GM12801 (cell line): ENCODE results near the gene SYNE1.

Experiments
- TF ChIP-seq, protein P1 (sequence below): IDR thresholded peaks from one replicate; pipeline ENCODE4 v1.5.1; 2011; ENCODE audit warnings: control low read depth; ENCODE audit not compliant: insufficient read length; ENCODE audit errors: extremely low read depth

The SYNE1 gene

DNA sequence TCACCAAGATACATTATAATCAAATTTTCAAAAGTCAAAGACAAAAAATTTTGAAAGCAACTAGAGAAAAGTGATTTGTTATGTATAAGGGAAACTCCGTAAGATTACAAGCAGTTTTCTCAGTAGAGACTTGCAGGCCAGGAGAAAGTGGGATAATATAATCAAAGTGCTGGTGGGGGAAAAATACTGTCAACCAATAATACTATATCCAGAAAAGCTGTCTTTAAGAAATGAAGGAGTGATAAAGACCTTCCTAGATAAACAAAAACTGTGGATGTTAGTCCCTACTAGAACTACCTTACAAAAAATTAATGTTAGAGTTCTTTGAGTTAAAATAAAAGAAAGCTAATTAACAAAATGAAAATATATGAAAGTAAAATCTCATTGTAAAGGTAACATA is 79.7 kb downstream of the SYNE1 start:
- TF ChIP-seq, protein P1, sequence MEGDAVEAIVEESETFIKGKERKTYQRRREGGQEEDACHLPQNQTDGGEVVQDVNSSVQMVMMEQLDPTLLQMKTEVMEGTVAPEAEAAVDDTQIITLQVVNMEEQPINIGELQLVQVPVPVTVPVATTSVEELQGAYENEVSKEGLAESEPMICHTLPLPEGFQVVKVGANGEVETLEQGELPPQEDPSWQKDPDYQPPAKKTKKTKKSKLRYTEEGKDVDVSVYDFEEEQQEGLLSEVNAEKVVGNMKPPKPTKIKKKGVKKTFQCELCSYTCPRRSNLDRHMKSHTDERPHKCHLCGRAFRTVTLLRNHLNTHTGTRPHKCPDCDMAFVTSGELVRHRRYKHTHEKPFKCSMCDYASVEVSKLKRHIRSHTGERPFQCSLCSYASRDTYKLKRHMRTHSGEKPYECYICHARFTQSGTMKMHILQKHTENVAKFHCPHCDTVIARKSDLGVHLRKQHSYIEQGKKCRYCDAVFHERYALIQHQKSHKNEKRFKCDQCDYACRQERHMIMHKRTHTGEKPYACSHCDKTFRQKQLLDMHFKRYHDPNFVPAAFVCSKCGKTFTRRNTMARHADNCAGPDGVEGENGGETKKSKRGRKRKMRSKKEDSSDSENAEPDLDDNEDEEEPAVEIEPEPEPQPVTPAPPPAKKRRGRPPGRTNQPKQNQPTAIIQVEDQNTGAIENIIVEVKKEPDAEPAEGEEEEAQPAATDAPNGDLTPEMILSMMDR = no peak

DNA sequence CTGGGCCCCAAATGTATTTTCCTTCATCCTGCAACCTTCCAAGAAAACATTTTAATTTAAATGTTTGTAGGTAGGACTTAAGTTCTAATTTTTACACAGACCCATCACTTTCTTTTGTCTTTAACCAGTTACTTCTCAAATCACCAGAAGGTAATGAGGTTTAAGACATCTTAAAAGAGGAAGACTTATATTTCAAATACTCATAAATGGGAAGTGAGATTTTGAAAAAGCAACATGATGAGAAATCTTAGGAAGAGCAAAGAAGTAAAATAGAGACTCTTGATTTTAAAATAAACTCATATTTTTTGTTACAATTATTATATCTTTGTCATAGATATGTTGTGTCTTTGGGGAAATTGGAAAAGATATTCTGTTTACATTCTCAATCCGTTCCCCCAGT is 82.3 kb downstream of the SYNE1 start:
- TF ChIP-seq, protein P1 = no peak

DNA sequence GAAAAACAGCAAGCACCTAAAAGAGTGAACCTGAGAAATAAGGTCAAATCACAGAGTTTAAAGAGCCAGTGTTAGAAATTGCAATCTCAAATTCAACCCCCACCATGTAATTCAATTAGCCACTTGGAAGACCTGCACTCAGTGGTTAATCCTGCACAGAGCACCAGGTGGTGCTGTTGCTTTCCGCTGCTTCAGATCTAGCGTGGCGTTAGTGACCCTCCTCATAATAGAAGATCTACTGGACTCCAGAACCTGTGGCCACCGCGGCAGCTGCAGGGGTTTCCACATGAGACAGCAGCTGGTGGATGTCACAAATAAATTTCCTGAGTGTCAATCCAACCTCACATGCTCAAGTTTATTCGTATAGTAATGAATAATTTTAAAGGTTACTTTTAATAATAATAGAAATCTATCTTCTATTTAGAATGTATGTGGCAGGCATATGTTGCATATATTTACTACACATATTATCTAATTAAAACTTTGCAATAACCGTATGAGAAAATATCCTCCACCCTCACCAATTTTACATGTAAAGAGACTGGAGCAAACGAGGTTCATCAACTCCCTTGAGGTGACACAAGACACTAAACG is 84.4 kb downstream of the SYNE1 start:
- TF ChIP-seq, protein P1 = peak; percentile 34

DNA sequence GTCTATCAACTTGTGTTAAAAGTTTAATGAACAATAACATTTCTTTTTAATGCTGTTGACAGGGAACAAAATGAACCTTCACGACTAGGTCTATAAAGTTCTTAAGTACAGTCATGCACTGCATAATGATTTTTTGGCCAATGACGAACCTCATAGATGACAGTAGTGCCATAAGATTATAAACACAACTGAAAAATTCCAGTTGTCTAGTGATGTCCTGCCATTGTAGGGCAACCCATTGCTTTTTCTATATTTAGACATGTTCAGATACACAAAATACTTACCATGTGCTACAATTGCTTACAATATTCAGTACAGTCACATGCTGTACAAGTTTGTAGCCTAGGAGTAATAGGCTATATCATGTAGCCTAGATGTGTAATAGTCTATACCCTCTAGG is 93.6 kb downstream of the SYNE1 start:
- TF ChIP-seq, protein P1 = no peak

DNA sequence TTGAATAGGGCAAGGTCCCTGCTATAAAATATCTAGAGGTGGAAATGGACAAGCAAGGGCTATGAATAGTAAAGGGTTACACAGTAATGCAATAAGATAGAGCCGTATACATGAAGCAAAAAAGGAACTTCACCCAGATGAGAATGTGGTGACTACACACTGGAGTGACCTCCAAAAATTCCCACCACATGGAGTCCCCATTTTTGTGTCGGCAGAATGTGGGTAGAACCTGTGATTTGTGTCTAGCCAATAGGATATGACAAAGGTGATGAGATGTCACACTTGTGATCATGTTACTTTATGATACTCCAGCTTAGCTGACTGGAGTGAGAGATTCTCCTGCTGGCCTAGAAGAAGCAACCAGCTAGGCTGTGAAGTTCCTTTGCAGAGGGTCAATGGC is 96.8 kb downstream of the SYNE1 start:
- TF ChIP-seq, protein P1 = no peak

DNA sequence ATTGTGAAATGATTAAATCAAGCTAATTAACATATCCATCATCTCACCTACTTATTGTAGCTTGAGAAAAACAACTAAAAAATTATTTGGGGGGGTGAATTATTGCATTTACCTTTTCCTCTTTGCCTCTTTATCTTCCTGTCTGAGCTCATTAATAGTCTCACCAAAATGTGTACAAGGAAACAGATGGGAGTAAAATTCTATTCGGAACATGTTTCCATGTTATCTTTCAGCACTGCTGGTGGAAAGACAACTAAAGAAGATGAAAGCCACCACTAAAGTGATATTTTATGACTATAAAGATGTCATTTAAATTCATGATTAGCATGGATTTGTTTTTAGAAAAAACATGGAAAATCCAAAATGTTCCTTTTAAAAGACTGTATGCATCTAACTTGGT is 102.6 kb downstream of the SYNE1 start:
- TF ChIP-seq, protein P1 = no peak

DNA sequence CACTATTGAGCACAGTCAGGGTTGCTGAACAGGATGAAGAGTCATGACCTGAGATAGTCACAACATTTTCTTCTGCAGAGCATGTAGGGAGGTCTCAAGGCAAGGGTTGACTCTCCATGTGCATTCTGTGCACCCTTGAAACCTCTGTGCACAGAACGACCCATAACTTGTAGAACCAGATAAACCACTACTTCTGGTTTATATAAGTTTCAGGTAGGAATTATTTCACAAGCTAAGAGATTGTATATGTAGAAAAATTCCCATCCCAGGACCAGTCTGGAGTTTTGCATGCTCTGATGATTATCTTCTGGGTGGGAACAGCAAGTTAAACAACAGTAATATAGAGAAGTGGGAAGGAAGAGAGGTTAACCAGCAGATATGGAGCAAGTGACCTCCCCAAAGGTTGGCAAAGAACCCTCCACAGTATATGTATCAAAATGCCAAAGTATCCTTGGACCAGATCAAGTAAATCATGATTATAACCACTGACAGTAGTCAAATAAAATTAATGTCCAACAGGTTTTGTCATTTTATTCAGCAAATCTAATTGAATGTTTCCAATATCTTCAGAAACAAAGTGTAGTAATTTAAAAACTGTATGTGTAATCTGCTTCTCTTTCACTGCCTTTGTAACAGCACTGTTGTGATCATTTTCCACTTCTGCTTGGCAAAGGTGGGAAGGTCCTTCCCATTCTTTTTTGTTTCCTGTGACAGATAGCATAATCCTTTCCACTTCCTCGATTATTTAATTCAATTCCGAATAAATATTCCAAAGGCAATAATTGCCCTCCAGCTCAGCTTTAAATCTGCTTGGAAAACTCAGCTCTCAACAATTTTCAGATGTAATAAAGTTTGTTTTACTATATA is 104.4 kb downstream of the SYNE1 start:
- TF ChIP-seq, protein P1 = no peak
